ENCODE data around the gene NHP2.

NHP2 gene

DNA sequence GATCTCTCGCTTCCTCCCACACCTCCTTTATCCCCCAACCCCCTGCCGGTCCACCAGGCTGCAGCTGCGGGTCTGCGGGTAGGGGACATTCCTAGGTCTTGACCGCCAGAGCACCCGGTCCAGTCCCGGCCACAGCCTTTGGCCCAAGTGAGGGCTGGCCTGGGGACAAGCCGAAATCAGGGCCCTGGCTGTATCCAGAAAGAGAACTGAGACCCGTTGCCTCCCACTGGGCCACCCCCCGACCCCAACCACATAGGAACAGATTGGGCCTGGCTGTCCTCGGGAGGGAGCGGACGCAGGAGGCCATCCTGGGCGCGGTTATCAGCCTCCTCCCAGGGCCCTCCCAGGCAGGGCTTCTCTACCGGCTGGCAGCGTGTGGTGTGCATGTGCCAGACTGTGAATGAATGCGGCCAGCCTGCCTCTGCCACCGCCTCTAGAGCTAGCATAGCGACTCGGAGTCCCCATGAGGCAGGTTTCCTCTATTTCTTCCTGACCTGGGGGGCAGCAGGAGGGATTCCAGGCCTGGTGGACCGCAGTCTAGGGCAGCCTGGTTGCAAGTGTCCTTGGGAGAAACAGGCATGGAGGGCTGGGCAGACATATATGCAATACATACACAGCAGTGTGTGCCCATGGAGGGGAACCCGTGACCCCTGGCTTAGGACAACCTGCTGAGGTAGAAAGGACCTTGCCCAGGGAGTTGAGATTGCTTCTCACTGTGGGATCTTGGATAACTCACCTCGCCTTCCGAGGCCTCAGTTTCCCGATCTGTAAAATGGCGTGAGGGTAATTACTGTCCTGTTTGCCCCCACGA, 39.2 kb downstream of the NHP2 start:
- DNase-seq (ENCODE audit: low read depth) = peak; percentile 29

DNA sequence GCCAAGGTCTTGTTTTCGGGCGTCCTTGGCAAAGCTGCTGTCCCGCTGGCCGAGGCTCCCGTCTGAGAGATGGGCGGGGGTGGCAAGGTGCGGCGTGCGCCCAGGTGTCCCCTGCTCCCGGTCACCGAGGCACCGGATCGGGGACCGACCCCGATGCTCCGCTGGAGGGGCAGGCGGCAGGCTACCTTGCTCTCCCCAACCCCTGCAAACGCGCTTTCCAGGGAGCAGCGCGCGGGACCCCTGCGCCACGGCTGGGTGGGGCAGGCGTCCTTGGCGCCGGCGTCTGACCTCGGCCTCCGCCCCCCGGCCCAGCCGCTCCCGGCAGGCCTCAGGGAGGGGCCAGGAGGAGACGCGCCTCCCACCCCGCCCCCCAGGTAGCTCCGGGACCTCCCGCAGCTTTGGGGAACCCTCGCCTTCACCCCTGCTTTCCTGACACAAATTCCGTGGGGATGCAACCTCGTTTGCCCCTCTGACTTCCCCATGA, 39.8 kb downstream of the NHP2 start:
- DNase-seq (ENCODE audit: low read depth) = peak; percentile 29

DNA sequence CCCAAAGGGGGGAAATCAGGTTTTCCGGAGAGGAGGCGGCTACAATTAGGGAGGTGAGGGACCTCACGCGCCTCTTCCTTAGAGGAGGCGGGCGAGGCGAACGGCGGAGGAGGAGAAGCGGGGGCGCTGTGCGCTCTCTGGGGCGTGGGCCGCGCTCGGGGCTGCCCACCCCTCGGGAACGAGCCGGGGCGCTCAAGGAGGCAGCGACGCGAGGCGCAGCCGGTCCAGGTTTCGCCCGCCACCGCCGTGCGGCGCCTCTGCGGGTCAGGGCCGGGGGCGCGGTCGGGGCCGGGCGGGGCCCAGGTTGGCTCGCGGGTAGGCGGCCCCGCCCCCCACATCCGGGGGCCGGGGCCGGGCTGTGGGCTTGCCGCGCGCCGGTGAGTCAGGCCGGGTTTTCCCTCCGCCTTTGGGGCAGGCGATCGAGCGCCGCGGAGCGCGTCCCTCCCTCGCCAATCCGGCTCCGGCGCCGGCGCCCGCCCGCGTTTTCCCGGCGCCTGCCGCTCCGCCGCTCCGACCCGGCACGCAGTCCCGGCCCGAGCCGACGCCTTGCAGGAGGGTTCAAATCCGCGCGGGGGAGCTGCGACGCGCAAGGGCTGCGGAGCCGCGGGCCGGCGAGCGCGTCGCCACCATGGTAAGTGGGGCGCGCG, 40.4 kb downstream of the NHP2 start, which contains the start of gene N4BP3:
TSS of gene N4BP3 (plus strand) at position 392 of the 647 bp plus-strand sequence. CDS start 6,052 bp downstream, outside the sequence.
- DNase-seq (ENCODE audit: low read depth) = peak; percentile 84

DNA sequence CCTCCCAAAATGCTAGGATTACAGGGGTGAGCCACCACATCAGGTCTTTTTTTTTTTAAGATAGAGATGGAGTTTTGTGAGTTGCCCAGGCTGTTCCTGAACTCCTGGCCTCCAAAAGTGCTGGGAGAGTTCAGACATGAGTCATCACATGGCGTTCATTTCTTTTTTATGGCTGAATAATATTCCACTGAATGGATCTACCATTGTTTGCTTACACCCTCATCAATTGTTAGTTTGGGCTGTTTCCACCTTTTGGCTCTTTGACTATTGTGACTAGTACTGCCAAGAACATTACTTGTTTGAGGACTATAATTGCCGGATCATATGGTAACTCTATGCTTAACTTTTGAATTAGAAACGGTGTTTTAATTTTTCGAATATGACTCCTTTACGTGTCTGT, 41.1 kb downstream of the NHP2 start:
- DNase-seq (ENCODE audit: low read depth) = no peak

DNA sequence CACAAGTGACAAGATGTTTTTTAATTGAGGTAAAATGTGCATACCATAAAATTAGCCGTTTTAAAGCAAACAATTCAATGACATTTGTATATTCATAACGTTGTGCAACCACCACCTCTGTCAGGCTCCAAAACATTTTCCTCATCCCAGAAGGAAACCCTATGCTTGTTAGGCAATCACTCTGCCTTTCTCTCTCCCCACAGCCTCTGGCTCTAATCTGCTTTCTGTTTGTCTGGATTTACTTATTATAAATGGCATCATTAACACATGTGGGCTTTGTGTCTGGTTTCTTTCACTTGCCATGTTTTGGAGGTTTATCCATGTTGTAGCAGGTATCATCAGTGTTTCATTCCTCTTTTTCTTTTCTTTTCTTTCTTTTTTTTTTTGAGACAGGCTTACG, 41.8 kb downstream of the NHP2 start:
- DNase-seq (ENCODE audit: low read depth) = no peak

DNA sequence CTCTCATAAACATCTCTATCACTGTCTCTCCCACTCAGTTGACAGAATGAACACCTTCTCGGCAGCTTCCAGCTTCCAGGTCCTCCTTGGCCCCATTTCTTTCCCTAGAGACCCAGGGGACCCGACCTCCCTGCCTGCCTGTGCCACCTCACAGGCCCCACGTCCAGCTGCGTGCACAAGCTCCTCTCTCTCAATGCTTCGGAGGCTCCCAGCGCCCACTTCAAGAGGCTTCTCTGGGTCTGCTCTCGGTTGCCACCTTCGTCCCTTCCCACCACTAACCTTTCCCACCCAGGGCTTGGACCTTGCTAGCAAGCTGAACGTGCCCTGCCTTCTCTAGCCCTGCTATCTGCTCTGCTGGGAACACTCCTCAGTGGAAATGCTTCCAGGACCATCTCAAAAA, 43.2 kb downstream of the NHP2 start:
- no peak for DNase-seq (ENCODE audit: low read depth)

DNA sequence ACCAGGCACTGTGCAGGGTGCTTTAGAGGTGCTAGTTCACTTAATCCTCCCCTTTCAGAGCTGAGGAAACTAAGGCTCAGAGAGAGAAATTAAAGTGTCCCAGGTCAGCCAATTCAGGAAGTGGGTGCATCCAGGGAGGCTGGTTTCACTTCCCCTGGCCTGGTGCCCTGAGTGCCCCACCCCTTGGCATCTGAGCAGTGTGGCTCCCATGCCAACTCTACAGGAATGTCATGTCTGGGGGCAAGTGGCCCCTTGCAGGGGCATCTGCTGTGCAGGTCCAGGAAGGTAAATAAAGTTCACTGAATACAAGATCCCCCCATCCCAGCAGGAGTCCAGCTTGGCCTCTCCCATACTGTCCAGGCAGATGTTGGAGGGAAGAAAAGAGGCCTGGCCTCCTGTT, 44.7 kb downstream of the NHP2 start:
- no peak for DNase-seq (ENCODE audit: low read depth)

DNA sequence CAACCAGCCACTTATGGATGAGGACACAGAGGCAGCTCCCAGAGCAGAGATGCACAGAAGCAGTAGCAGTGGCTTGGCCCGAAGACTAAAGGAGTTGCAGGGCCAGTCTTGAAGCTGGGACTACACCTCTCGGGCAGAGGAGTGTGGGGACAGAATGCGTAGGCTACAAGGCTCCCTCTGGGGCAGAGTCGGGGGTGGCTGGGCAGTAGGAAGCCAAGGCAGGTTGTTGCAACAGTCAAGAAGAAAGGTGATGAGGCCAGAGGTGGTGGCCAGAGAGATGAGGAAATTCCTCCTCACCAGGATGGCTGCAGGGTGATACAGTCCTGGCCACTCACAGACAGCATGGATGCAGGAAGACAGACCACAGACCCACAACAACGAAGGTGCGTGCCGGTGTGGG, 45.2 kb downstream of the NHP2 start:
- DNase-seq (ENCODE audit: low read depth) = no peak

DNA sequence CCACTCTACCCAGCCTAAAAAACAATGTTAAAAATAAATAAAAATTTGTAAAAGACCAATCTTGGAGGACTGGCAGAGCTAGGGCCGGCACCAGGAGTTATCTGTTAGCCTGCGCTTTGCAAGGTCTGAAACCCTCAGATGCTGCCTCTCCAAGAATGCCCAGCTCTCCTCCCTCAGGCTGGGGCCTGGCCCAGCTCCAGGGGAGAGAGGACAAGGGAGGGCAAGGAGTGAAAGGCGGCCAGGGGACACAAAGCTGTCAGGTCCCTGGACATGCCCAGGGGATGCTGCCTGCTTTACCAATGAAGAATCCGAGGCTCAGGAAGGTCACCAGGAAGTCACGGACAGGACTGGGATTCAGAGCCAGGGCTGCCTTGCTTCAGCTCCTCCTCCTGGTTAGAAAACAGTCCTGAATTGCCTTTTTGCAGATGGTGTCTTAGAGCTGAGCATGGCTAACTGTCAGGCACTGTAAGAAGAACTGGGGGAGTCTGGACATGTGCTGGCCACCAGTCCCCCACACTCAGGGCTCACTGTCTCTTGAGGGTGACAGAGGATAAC, 45.9 kb downstream of the NHP2 start:
- no peak for DNase-seq (ENCODE audit: low read depth)

DNA sequence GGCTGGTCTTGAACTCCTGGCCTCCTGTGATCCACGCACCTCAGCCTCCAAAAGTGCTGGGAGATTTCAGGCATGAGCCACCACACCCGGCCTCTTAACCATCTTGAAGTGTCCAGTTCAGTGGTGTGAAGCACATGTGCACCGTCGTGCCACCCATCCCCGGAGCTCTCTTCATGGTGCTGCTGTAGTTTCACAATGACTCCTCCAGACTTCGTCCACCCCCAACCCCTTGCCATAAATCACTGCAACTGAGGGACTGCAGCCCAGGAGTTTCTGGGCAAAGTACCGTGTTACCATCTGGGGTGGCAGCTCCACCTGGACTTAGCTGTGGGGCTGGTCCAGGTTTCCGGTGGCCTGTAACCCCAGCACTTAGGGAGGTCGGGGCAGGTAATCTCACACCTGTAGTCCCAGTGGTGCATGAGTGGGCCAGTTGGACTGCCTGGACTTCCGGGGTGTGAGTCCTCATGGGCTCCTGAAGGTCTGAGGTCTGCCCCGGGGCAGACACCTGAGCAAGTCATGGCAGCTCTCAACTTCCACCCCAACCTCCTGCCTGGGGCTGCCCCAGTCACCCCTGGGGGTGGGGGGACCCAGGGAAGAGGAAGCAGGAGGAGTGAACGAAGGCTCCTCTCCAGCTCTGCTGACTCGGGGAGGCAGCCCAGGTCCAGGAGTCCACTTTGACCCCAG, 47.0 kb downstream of the NHP2 start:
- DNase-seq (ENCODE audit: low read depth) = no peak

DNA sequence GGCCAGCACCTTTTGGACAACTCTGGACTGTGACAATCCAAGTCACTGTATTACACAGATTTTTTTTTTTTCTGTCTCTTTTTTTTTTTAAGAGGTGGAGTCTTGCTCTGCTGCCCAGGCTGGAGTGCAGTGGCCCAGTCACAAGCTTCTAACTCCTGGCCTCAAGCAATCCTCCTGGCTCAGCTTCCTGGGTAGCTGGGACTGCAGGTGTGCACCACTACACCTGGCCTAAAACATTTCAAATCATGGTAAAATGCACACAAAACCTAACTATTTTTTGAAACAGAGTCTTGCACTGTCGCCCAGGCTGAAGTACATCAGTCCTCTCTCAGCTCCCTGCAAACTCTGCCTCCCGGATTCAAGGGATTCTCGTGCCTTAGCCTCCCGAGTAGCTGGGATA, 47.6 kb downstream of the NHP2 start:
- DNase-seq (ENCODE audit: low read depth) = no peak

DNA sequence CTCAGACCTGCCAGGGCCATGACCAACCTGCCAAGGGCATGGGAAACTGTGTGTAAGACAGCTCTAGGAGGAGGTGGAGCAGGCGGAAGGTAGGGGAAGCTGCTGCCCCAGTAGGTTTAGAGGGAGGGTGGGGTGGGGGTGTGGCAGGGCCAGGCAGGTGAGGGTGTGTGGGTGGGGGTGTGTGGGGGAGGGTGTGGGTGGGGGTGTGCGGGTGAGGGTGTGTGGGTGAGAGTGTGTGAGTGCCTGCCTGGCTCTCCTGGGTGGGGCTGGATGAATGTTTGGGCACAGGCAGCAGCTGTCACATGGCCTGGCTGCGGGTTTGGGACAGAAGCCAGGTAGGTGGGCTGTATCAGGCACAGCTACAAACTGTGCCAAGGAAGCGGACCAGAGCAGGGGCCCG, 49.2 kb downstream of the NHP2 start:
- no peak for DNase-seq (ENCODE audit: low read depth)

DNA sequence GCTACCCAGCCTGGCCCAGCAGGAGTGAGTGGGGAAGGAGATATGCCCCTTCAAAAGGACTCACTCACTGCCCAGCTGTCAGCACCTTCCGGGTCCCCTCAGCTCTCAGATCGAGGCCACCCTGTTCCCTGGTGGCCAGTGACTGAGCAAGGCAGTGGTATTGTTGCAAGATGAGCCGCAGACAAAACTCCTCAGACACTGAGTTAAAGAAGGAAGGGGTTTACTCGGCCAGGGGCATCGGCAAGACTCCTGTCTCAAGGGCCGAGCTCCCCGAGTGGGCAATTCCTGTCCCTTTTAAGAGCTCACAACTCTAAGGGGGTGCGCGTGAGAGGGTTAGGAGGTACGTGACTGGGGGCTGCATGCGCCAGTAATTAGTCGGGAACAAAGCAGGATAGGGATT, 50.1 kb downstream of the NHP2 start:
- DNase-seq (ENCODE audit: low read depth) = no peak

All from activated T-cell treated with anti-CD3 and anti-CD28 coated beads for 48 hours (primary cell).